Fibroblast of lung (primary cell): ENCODE data around the gene ASTL.

Source experiments
- EZH2 ChIP-seq: IDR thresholded peaks from 2 replicates; pipeline ENCODE4 v1.5.1; 2012; ENCODE audit warnings: low read length, control low read depth, mild to moderate bottlenecking; ENCODE audit errors: missing control alignments
- TF ChIP-seq, protein P1 (sequence below), 2 donors: IDR thresholded peaks in 1 of 2; conservative IDR thresholded peaks in 1 of 2; 1 replicate in 1 of 2; 2 replicates in 1 of 2; pipeline ENCODE4 v1.5.1; 2011 to 2012; ENCODE audit warnings: low read length in 2 of 2, control low read depth in 1 of 2, inconsistent platforms in 1 of 2, low read depth in 1 of 2, mild to moderate bottlenecking in 1 of 2

DNA sequence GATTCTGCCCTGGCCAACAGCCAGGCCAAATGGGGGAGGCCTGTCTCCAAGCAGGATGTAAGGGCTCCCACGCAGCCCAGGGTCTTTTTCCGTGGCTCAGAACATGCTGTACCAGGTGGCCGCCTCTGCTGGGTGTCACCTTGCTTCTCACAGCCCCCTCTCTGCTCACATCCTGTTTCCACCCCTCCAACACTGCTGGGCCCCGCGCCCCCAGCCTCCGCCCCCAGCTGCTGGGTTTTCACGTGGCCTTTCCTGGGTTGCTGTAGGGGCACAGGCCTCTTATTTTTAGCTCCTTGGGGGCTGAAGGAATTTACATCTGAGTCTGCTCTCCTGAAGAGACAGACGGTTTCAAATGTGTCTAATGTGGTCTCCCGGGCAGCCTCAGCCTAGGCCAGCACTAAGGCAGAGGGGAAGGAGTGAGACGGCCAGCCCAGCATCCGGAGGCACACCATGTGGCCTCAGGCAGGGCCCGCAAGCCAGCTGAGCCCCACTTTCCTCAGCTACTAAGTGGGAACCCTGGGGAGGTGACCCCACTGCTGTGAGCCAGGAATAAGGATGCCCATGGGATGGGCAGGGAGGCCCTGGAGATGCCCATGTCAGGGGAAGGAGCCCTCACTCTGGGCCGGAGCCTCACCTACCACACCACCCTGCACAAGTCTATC is 25.6 kb upstream of the ASTL start:
- TF ChIP-seq, protein P1, sequence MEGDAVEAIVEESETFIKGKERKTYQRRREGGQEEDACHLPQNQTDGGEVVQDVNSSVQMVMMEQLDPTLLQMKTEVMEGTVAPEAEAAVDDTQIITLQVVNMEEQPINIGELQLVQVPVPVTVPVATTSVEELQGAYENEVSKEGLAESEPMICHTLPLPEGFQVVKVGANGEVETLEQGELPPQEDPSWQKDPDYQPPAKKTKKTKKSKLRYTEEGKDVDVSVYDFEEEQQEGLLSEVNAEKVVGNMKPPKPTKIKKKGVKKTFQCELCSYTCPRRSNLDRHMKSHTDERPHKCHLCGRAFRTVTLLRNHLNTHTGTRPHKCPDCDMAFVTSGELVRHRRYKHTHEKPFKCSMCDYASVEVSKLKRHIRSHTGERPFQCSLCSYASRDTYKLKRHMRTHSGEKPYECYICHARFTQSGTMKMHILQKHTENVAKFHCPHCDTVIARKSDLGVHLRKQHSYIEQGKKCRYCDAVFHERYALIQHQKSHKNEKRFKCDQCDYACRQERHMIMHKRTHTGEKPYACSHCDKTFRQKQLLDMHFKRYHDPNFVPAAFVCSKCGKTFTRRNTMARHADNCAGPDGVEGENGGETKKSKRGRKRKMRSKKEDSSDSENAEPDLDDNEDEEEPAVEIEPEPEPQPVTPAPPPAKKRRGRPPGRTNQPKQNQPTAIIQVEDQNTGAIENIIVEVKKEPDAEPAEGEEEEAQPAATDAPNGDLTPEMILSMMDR (conservative IDR thresholded peaks at IDR 0.05 in 1 of 2, IDR thresholded peaks at IDR 0.05 in 1 of 2; ENCODE audit: low read depth in 1 of 2, low read length in 2 of 2), result no peak
- no peak for TF ChIP-seq EZH2
